Neuronal stem cell (in vitro differentiated cells): ENCODE results near the gene SYNE2.

ENCODE experiments used
- DNase-seq: peaks from one replicate; pipeline ENCODE4 v3.0.0-alpha.2; 2013; ENCODE audit warnings: low spot score
- H2AFZ ChIP-seq: one replicate; pipeline ENCODE4 v1.6.1; 2013; ENCODE audit warnings: mild to moderate bottlenecking, low read length, inconsistent platforms
- H2AK5ac ChIP-seq: 2 replicates; pipeline ENCODE4 v1.6.1; 2013; ENCODE audit warnings: low read depth, mild to moderate bottlenecking, inconsistent platforms, low read length, moderate library complexity, mixed read lengths
- H2BK120ac ChIP-seq: 2 replicates; pipeline ENCODE4 v1.6.1; 2013; ENCODE audit warnings: low read depth, mild to moderate bottlenecking, inconsistent platforms, low read length, moderate library complexity, mixed read lengths
- H2BK12ac ChIP-seq: one replicate; pipeline ENCODE4 v1.6.1; 2013; ENCODE audit warnings: low read length, inconsistent platforms
- H2BK15ac ChIP-seq: 2 replicates; pipeline ENCODE4 v1.6.1; 2013; ENCODE audit warnings: mild to moderate bottlenecking, low read length, inconsistent platforms, mixed read lengths
- H2BK5ac ChIP-seq: one replicate; pipeline ENCODE4 v1.6.1; 2013; ENCODE audit warnings: inconsistent platforms, mild to moderate bottlenecking, low read length, moderate library complexity
- H3K14ac ChIP-seq: one replicate; pipeline ENCODE4 v1.6.1; 2013; ENCODE audit warnings: low read length, inconsistent platforms
- H3K18ac ChIP-seq: 2 replicates; pipeline ENCODE4 v1.6.1; 2013; ENCODE audit warnings: low read length, inconsistent platforms
- H3K23ac ChIP-seq: 2 replicates; pipeline ENCODE4 v1.6.1; 2013; ENCODE audit warnings: low read depth, mild to moderate bottlenecking, mixed read lengths, low read length, inconsistent platforms; ENCODE audit not compliant: poor library complexity
- H3K27ac ChIP-seq: replicated peaks from 3 replicates; pipeline ENCODE4 v1.5.1; 2013; ENCODE audit warnings: low read length, inconsistent platforms
- H3K27me3 ChIP-seq, 3 experiments: 2 replicates each; pipeline ENCODE4 v1.6.1; 2013; ENCODE audit warnings: low read length in 3 of 3, mild to moderate bottlenecking in 2 of 3, inconsistent platforms in 1 of 3, low read depth in 1 of 3, mixed read lengths in 1 of 3, moderate library complexity in 1 of 3; ENCODE audit not compliant: control insufficient read depth in 3 of 3, insufficient read depth in 3 of 3
- H3K36me3 ChIP-seq, 2 donors: replicated peaks in 1 of 2; 2 replicates each; pipeline ENCODE4 v1.6.1; 2013; ENCODE audit warnings: low read length in 2 of 2; ENCODE audit not compliant: control insufficient read depth in 2 of 2, insufficient read depth in 2 of 2
- H3K4ac ChIP-seq: 2 replicates; pipeline ENCODE4 v1.6.1; 2013; ENCODE audit warnings: inconsistent platforms, mild to moderate bottlenecking, low read length, moderate library complexity
- H3K4me1 ChIP-seq, 2 donors: 1 replicate in 1 of 2; 2 replicates in 1 of 2; pipeline ENCODE4 v1.6.1; 2013; ENCODE audit warnings: low read length in 2 of 2, low read depth in 1 of 2; ENCODE audit not compliant: control insufficient read depth in 2 of 2, insufficient read depth in 1 of 2
- H3K4me2 ChIP-seq: one replicate; pipeline ENCODE4 v1.6.1; 2013; ENCODE audit warnings: mild to moderate bottlenecking, low read length, inconsistent platforms; ENCODE audit not compliant: insufficient read depth, poor library complexity, severe bottlenecking
- H3K4me3 ChIP-seq, 2 donors: 2 replicates each; pipeline ENCODE4 v1.5.1; 2013; ENCODE audit warnings: low read length in 2 of 2, mild to moderate bottlenecking in 2 of 2, inconsistent platforms in 1 of 2, moderate library complexity in 1 of 2
- H3K79me1 ChIP-seq: one replicate; pipeline ENCODE4 v1.6.1; 2013; ENCODE audit warnings: low read depth, mild to moderate bottlenecking, inconsistent platforms, low read length, moderate library complexity
- H3K9ac ChIP-seq: one replicate; pipeline ENCODE4 v1.6.1; 2013; ENCODE audit warnings: mild to moderate bottlenecking, low read depth, low read length, inconsistent platforms; ENCODE audit not compliant: poor library complexity
- H3K9me3 ChIP-seq, 2 donors: replicated peaks in 1 of 2; 2 replicates each; pipeline versions ENCODE3 to v1.6.1; 2013; ENCODE audit warnings: low read length in 2 of 2, mild to moderate bottlenecking in 2 of 2, inconsistent platforms in 1 of 2, low read depth in 1 of 2, mixed read lengths in 1 of 2, moderate library complexity in 1 of 2; ENCODE audit not compliant: control insufficient read depth in 2 of 2, insufficient read depth in 1 of 2
- H4K8ac ChIP-seq: one replicate; pipeline ENCODE4 v1.6.1; 2013; ENCODE audit warnings: low read depth, mild to moderate bottlenecking, inconsistent platforms, low read length, moderate library complexity
- H4K91ac ChIP-seq: one replicate; pipeline ENCODE4 v1.6.1; 2013; ENCODE audit warnings: low read length, low read depth, mild to moderate bottlenecking, inconsistent platforms; ENCODE audit not compliant: poor library complexity
- WGBS, 2 donors: extraction: QIAGEN DNeasy Blood & Tissue Kit; methylation state at CpG; one replicate each; pipeline ENCODE4 v1.1.7; 2013; ENCODE audit warnings: missing lambda C conversion rate in 2 of 2, mixed read lengths in 1 of 2; ENCODE audit not compliant: insufficient read length in 2 of 2, insufficient replicate concordance in 1 of 2; ENCODE audit errors: extremely low coverage in 2 of 2; 5-methylcytosine and 5-hydroxymethylcytosine counted together

The SYNE2 gene

GRCh38 chr14:64000749-64001148 is 147.9 kb downstream of the SYNE2 start:
- H3K27me3 ChIP-seq, result no peaks in the 10 kb centered on the region
- DNase-seq, result no peak
- no peaks in the 10 kb centered on the region for H3K79me1 ChIP-seq
- H3K14ac ChIP-seq, result no peak overlapping the region
- H4K8ac ChIP-seq, result no peak overlapping the region
- H2AK5ac ChIP-seq, result no peak overlapping the region
- no peak overlapping the region for H3K9ac ChIP-seq
- no peak overlapping the region for H3K27ac ChIP-seq
- peaks cover 21 to 100% of the 10 kb centered on the region in 2 donors for H3K36me3 ChIP-seq
- no peak overlapping the region for H2BK15ac ChIP-seq
- H2BK5ac ChIP-seq, result no peak overlapping the region
- peaks cover 0 to 22% of the 10 kb centered on the region in 2 donors for H3K9me3 ChIP-seq
- H3K4me1 ChIP-seq, result peaks cover 2 to 3% of the 10 kb centered on the region in 2 donors
- H3K4me3 ChIP-seq, result no peak overlapping the region
- H3K4me2 ChIP-seq, result no peak overlapping the region
- H2AFZ ChIP-seq, result no peak overlapping the region
- H3K23ac ChIP-seq, result no peak overlapping the region
- H3K4ac ChIP-seq, result no peak overlapping the region
- H4K91ac ChIP-seq, result no peak overlapping the region
- H2BK12ac ChIP-seq, result no peak overlapping the region
- no peak overlapping the region for H2BK120ac ChIP-seq
- no CpG with 5 or more reads among the region's 1 CpG for WGBS, 2 donors
- H3K18ac ChIP-seq, result no peak overlapping the region

DNA sequence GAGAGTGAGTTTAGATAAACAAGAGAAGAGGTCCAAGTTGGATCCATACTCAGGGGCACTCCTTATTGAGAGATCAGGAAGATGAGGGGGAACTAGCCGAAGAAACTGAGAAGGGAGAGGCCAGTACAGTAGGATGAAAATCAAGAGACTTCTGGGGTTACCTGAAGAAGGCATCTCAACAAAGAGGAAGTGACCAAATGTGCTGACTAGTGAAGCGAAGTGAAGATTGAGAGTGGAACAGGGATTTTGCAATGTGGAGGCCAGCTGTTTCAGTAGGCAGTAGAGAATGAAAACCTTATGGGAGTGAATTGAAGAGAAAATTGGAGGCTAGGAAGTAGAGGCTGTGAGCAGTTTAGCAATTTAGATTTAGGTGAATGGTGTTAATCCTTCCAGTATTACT is 153.0 kb downstream of the SYNE2 start:
- Histone ChIP-seq H2BK5ac (no peak overlapping the region), H3K27ac (no peak overlapping the region), H2AK5ac (no peak overlapping the region), H2BK120ac (no peak overlapping the region), H3K4me2 (no peak overlapping the region), H2BK15ac (no peak overlapping the region), H2BK12ac (no peak overlapping the region), H3K23ac (no peak overlapping the region), H3K4me1 (no peaks in the 10 kb centered on the region), H3K79me1 (no peaks in the 10 kb centered on the region), H3K4ac (no peak overlapping the region), H4K8ac (no peak overlapping the region), H3K9ac (no peak overlapping the region), H3K14ac (no peak overlapping the region), H2AFZ (no peak overlapping the region), H3K9me3 (peaks cover 0 to 3% of the 10 kb centered on the region in 2 donors), H4K91ac (no peak overlapping the region), H3K36me3 (peaks cover 17 to 94% of the 10 kb centered on the region in 2 donors), H3K4me3 (no peak overlapping the region), H3K18ac (no peak overlapping the region), H3K27me3 (no peaks in the 10 kb centered on the region)
- no CpG with 5 or more reads among the region's 2 CpGs for WGBS, 2 donors
- no peak for DNase-seq

DNA sequence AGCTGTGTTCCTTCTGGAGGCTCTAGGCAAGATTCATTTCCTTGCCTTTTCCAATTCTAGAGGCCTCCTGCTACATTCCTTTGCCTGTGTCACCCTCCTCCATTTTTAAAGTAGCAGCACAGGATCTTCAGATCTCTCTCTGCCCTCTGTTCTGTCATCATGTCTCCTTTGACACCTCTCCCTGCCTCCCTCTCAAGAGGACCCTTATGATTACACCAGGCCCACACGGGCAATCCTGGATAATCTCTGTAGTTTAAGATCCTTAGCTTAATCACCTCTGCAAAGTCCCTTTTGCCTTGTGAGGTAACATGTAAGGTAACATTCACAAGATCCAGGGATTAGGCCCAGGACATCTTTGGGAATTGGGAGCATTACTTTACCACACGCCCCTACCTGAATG is 155.2 kb downstream of the SYNE2 start:
- no peak overlapping the region for H2BK120ac ChIP-seq
- WGBS, 2 donors, result no CpG with 5 or more reads among the region's 2 CpGs
- no peak overlapping the region for H3K18ac ChIP-seq
- no peak overlapping the region for H3K4me3 ChIP-seq
- H3K36me3 ChIP-seq, result peaks cover 21 to 94% of the 10 kb centered on the region in 2 donors
- no peak overlapping the region for H2BK15ac ChIP-seq
- no peaks in the 10 kb centered on the region for H3K9me3 ChIP-seq
- no peak overlapping the region for H3K14ac ChIP-seq
- H3K27me3 ChIP-seq, result no peaks in the 10 kb centered on the region
- no peak overlapping the region for H2AFZ ChIP-seq
- no peak for DNase-seq
- H3K79me1 ChIP-seq, result peaks cover 2% of the 10 kb centered on the region
- no peaks in the 10 kb centered on the region for H3K4me1 ChIP-seq
- H3K4ac ChIP-seq, result no peak overlapping the region
- no peak overlapping the region for H4K8ac ChIP-seq
- no peak overlapping the region for H2BK12ac ChIP-seq
- no peak overlapping the region for H3K9ac ChIP-seq
- no peak overlapping the region for H3K27ac ChIP-seq
- no peak overlapping the region for H3K23ac ChIP-seq
- H3K4me2 ChIP-seq, result no peak overlapping the region
- no peak overlapping the region for H4K91ac ChIP-seq
- no peak overlapping the region for H2BK5ac ChIP-seq
- H2AK5ac ChIP-seq, result no peak overlapping the region

DNA sequence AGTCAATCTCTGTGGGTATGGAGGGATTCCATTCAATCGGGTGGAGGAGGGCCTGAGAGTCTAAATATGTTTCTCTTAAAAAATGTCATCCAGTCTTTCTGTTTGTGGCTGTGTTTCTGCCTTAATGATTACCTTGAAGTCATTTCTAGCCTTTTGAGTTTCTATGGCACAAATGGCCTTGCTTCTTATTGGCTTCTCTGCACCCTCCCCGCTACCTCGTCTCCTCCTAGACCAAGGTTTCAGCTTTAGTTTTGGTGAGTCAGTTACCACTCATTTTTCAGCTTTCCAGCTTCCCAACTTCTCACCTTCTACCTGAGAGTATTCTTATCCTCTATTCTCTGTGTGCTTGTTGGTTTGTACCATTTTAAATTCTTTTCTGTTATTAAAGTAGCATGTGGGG is 159.2 kb downstream of the SYNE2 start:
- H3K4me1 ChIP-seq, result no peaks in the 10 kb centered on the region

More for the DNA sequence above, 159.2 kb downstream of the SYNE2 start:
- Histone ChIP-seq H3K18ac (no peak overlapping the region), H3K4me3 (no peak overlapping the region), H2AK5ac (no peak overlapping the region), H3K9ac (no peak overlapping the region), H3K27ac (no peak overlapping the region), H2BK120ac (no peak overlapping the region), H3K4ac (no peak overlapping the region), H3K4me2 (no peak overlapping the region), H2BK5ac (no peak overlapping the region), H3K79me1 (peaks cover 2% of the 10 kb centered on the region), H2BK15ac (no peak overlapping the region), H3K36me3 (peaks cover 20 to 92% of the 10 kb centered on the region in 2 donors), H3K9me3 (peaks cover 0 to 16% of the 10 kb centered on the region in 2 donors), H4K91ac (no peak overlapping the region), H2BK12ac (no peak overlapping the region), H3K14ac (no peak overlapping the region), H3K27me3 (no peaks in the 10 kb centered on the region), H2AFZ (no peak overlapping the region), H3K23ac (no peak overlapping the region), H4K8ac (no peak overlapping the region)
- DNase-seq, result no peak
- WGBS, 2 donors, result no CpG with 5 or more reads among the region's 3 CpGs
